ENCODE results near the gene VANGL2. TPM values are rescaled to one million over a fixed set of nuclear protein-coding genes. Genes with fewer than 3 reads are reported as not detected.

VANGL2 gene
- total and polyA plus RNA-seq, 8 donors, result 0.45 to 7.4 (median 2.8) TPM

GRCh38 chr1:160404094-160404493 lies 3.7 kb downstream of the VANGL2 start:
- Histone ChIP-seq H3K4me1 (peaks cover 9 to 46% (median 28%) of the 10 kb centered on the region in 4 donors), H3K36me3 (no peaks in the 10 kb centered on the region), H3K27ac (no peak overlapping the region), H3K9me3 (no peaks in the 10 kb centered on the region), H3K4me3 (no peak overlapping the region), H3K27me3 (peaks cover 0 to 19% (median 7%) of the 10 kb centered on the region in 3 donors)
- intact Hi-C loops (cut with DNase I; ENCODE audit: low total_unique reads), result no loop called here
- no peak for TF ChIP-seq CTCF (IDR thresholded peaks at IDR 0.05)
- TF ChIP-seq POLR2A (IDR thresholded peaks at IDR 0.05), result no peak
- TF ChIP-seq POLR2AphosphoS5 (IDR thresholded peaks at IDR 0.05), result no peak
- no peak for TF ChIP-seq EP300 (IDR thresholded peaks at IDR 0.05)
- no peak for DNase-seq
- 87 to 95% (median 90%) methylated on average over 3 of the region's 3 CpGs for WGBS, 5 donors

DNA sequence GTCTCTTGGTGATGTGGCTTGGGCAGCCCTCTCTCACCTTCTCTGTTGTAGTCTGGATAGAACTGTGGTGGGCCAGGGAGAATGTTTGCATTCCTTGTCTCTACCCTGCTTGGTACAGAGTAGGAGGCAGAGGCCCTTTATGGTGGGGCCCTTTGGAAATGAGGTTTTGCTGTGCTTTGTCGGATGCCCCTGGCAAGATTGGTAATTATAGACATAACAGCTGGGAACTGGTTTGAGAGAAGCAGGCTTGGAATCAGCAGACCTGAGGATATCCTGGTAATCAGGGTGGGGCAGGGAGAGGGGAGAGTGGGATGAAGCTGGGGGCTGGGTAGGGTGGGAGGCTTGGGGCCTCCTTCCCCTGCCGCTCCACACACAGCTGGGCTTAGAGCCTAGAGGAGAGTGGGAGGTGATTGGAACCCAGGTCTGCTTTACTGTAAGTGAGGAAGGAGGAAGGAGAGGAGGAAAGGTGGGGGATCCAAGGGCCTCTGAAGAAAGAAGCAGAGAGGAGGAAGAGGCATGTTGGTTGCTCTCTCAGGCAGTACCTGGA lies 5.0 kb downstream of the VANGL2 start:
- intact Hi-C loops (cut with DNase I; ENCODE audit: low total_unique reads), result no loop called here
- DNase-seq, result no peak
- Histone ChIP-seq H3K9me3 (no peaks in the 10 kb centered on the region), H3K27me3 (peaks cover 0 to 14% (median 3%) of the 10 kb centered on the region in 3 donors), H3K27ac (no peak overlapping the region), H3K4me3 (no peak overlapping the region), H3K36me3 (no peaks in the 10 kb centered on the region), H3K4me1 (peaks cover 9 to 37% (median 23%) of the 10 kb centered on the region in 4 donors)
- TF ChIP-seq CTCF (IDR thresholded peaks at IDR 0.05), result no peak
- no peak for TF ChIP-seq POLR2AphosphoS5 (IDR thresholded peaks at IDR 0.05)
- TF ChIP-seq EP300 (IDR thresholded peaks at IDR 0.05), result no peak
- no peak for TF ChIP-seq POLR2A (IDR thresholded peaks at IDR 0.05)
- 81 to 94% (median 84%) methylated on average over 2 of the region's 2 CpGs for WGBS, 5 donors

- intact Hi-C loops (cut with DNase I; ENCODE audit: low total_unique reads), result no loop called here
- TF ChIP-seq POLR2A (IDR thresholded peaks at IDR 0.05) (no peak), CTCF (IDR thresholded peaks at IDR 0.05) (no peak), EP300 (IDR thresholded peaks at IDR 0.05) (no peak), POLR2AphosphoS5 (IDR thresholded peaks at IDR 0.05) (no peak)
- peaks cover 0 to 4% (median 0%) of the 10 kb centered on the region in 3 donors for H3K27me3 ChIP-seq
- no peaks in the 10 kb centered on the region for H3K9me3 ChIP-seq
- no peak for DNase-seq
- 77 to 88% (median 82%) methylated on average over 13 to 15 of the region's 15 CpGs for WGBS, 5 donors
- H3K36me3 ChIP-seq, result no peaks in the 10 kb centered on the region
- H3K27ac ChIP-seq, result no peak overlapping the region
- H3K4me3 ChIP-seq, result no peak overlapping the region
- H3K4me1 ChIP-seq, result peaks cover 7 to 31% (median 15%) of the 10 kb centered on the region in 4 donors
Observed at GRCh38 chr1:160406131-160406968, 6.0 kb downstream of the VANGL2 start.

- no peaks in the 10 kb centered on the region for H3K9me3 ChIP-seq
- 56 to 75% (median 57%) methylated on average over 11 to 12 of the region's 12 CpGs for WGBS, 5 donors
- peaks cover 0 to 17% (median 5%) of the 10 kb centered on the region in 4 donors for H3K4me1 ChIP-seq
- H3K27me3 ChIP-seq, result no peaks in the 10 kb centered on the region
- intact Hi-C loops (cut with DNase I; ENCODE audit: low total_unique reads), result no loop called here
- no peak overlapping the region for H3K4me3 ChIP-seq
- H3K27ac ChIP-seq, result no peak overlapping the region
- peak in 1 of 2 donors; percentile 51 for DNase-seq
- TF ChIP-seq POLR2A (IDR thresholded peaks at IDR 0.05), result no peak
- no peak for TF ChIP-seq EP300 (IDR thresholded peaks at IDR 0.05)
- TF ChIP-seq POLR2AphosphoS5 (IDR thresholded peaks at IDR 0.05), result no peak
- TF ChIP-seq CTCF (IDR thresholded peaks at IDR 0.05), result no peak
- H3K36me3 ChIP-seq, result no peaks in the 10 kb centered on the region
Observed at GRCh38 chr1:160407839-160408801, 7.8 kb downstream of the VANGL2 start.
